ENCODE measurements around the gene METTL25B.

METTL25B gene

DNA sequence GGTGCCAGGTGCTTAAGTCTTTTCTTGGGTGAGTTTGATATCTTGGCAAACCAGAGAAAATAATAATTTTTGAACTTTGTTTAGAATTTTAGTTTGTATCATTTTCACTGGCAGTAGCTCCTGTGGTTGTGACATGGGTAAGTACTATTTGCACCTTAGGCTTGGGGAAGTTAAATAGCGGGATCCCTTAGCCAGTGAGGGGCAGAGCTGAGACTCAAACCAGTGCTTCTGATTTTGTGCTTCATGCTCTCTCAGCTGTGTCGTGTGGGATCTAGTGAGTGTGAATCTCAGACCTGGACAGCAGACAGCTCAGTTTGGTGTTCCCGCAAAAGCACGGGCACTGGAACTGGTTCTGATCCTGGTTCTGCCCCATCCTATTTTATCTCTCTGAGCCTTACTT is 48.7 kb downstream of the METTL25B start:
- peaks cover 61% of the 10 kb centered on the region for H3K4me1 Mint-ChIP-seq (ENCODE audit: low read depth)
- H3K9me3 Mint-ChIP-seq, result no peaks in the 10 kb centered on the region
- no peak overlapping the region for H3K27ac Mint-ChIP-seq
- peaks cover 47% of the 10 kb centered on the region for H3K36me3 Mint-ChIP-seq (ENCODE audit: low read depth)
- no peaks in the 10 kb centered on the region for H3K27me3 Mint-ChIP-seq
- H3K4me3 Mint-ChIP-seq, result no peak overlapping the region

GRCh38 chr1:156777573-156777972 is 49.3 kb downstream of the METTL25B start:
- no peak overlapping the region for H3K4me3 Mint-ChIP-seq
- H3K4me1 Mint-ChIP-seq (ENCODE audit: low read depth), result peaks cover 55% of the 10 kb centered on the region
- H3K9me3 Mint-ChIP-seq, result no peaks in the 10 kb centered on the region
- peak overlapping the region; percentile 7 for H3K27ac Mint-ChIP-seq
- no peaks in the 10 kb centered on the region for H3K27me3 Mint-ChIP-seq
- H3K36me3 Mint-ChIP-seq (ENCODE audit: low read depth), result peaks cover 47% of the 10 kb centered on the region

GRCh38 chr1:156781585-156782186 is 53.4 kb downstream of the METTL25B start:
- Mint-ChIP-seq H3K9me3 (no peaks in the 10 kb centered on the region), H3K27me3 (no peaks in the 10 kb centered on the region), H3K27ac (no peak overlapping the region), H3K4me3 (no peak overlapping the region), H3K4me1 (ENCODE audit: low read depth) (peaks cover 26% of the 10 kb centered on the region), H3K36me3 (ENCODE audit: low read depth) (peaks cover 45% of the 10 kb centered on the region)

DNA sequence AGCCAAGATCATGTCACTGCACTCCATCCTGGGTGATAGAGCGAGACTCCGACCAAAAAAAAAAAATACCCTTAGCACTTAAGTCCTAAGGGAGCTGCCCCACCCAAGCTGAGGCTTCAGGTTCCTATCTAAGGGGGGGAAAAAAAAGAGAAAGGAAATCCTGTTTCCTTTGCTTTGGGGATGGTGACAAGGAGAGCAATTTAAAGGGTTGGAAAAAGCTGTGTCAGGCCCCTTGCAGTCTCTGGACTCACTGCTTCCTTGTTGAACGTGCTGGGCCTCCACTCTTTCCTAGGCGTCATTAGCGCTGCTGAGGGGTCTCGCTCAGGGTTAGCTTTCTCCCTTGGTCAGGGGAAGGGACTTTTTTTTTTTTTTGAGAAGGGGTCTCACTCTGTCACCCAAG is 57.2 kb downstream of the METTL25B start:
- peaks cover 66% of the 10 kb centered on the region for H3K36me3 Mint-ChIP-seq (ENCODE audit: low read depth)
- no peak overlapping the region for H3K4me3 Mint-ChIP-seq
- no peaks in the 10 kb centered on the region for H3K9me3 Mint-ChIP-seq
- H3K27ac Mint-ChIP-seq, result no peak overlapping the region
- no peaks in the 10 kb centered on the region for H3K27me3 Mint-ChIP-seq
- peaks cover 11% of the 10 kb centered on the region for H3K4me1 Mint-ChIP-seq (ENCODE audit: low read depth)

All from stimulated activated naive CD8-positive, alpha-beta T cell treated with anti-CD3 and anti-CD28 coated beads, Interleukin-15, Interleukin-2, amounts not matched to agents 100 ng/mL and 50 ng/mL, for 24 hours (primary cell).